HT1080 (cell line): ENCODE results near the gene PTPRU. TPM values are rescaled to one million over a fixed set of nuclear protein-coding genes. Genes with fewer than 3 reads are reported as not detected.

Source experiments
- DNase-seq: peaks from one replicate; pipeline ENCODE4 v3.0.0-alpha.2; 2015; ENCODE audit warnings: low read depth
- total RNA-seq: library from RNA; depleted of rRNA; stranded (reverse); fragments of >200 nt; shearing (Covaris generic); gene quantifications from 2 replicates; pipeline ENCODE4 v1.2.3, GENCODE V29; 2014

PTPRU gene
- total RNA-seq, 1 experiment from 2014 or later = 37.5 TPM

- DNase-seq = no peak
Observed at GRCh38 chr1:29315876-29316275, 79.6 kb downstream of the PTPRU start.

- no peak for DNase-seq
Observed at GRCh38 chr1:29317063-29317915, 81.0 kb downstream of the PTPRU start.

GRCh38 chr1:29317916-29318530 lies 81.7 kb downstream of the PTPRU start:
- DNase-seq = no peak

GRCh38 chr1:29318724-29319123 lies 82.4 kb downstream of the PTPRU start:
- no peak for DNase-seq

GRCh38 chr1:29319300-29320110 lies 83.2 kb downstream of the PTPRU start:
- DNase-seq = no peak

- DNase-seq = no peak
Observed at GRCh38 chr1:29320156-29320940, 84.0 kb downstream of the PTPRU start.

GRCh38 chr1:29321176-29321575 lies 84.9 kb downstream of the PTPRU start:
- no peak for DNase-seq

- no peak for DNase-seq
Observed at GRCh38 chr1:29322147-29322694, 85.9 kb downstream of the PTPRU start.

GRCh38 chr1:29322861-29323585 lies 86.7 kb downstream of the PTPRU start:
- no peak for DNase-seq

GRCh38 chr1:29323636-29324035 lies 87.3 kb downstream of the PTPRU start:
- DNase-seq = no peak

- no peak for DNase-seq
Observed at GRCh38 chr1:29324202-29324601, 87.9 kb downstream of the PTPRU start.

GRCh38 chr1:29324771-29325351 lies 88.5 kb downstream of the PTPRU start:
- no peak for DNase-seq

- DNase-seq = no peak
Observed at GRCh38 chr1:29325675-29326074, 89.4 kb downstream of the PTPRU start.

GRCh38 chr1:29326123-29326522 lies 89.8 kb downstream of the PTPRU start:
- DNase-seq = no peak

- DNase-seq = no peak
Observed at GRCh38 chr1:29327223-29327935, 91.1 kb downstream of the PTPRU start.

- DNase-seq = no peak
Observed at GRCh38 chr1:29329022-29329775, 92.9 kb downstream of the PTPRU start.

- no peak for DNase-seq
Observed at GRCh38 chr1:29330089-29330488, 93.8 kb downstream of the PTPRU start.

GRCh38 chr1:29330856-29331255 lies 94.5 kb downstream of the PTPRU start:
- no peak for DNase-seq
